Caco-2 (cell line): Measurements from ENCODE around the gene TMC6. TPM values are rescaled to one million over a fixed set of nuclear protein-coding genes. Genes with fewer than 3 reads are reported as not detected.

Experiments used
- BruUV-seq: library from RNA; stranded (reverse); fragments of 400-500 nt; replicated peaks from 2 replicates; lab custom pipeline; 2021; lab: Mats Ljungman, UMichigan
- CTCF ChIA-PET: fragments of 300-600 bp; sonication (Branson Sonifier 250); formaldehyde crosslinking; loops from one replicate; lab custom pipeline; 2022; ENCODE audit warnings: antibody characterized with exemption; lab: Charles Lee
- POLR2A ChIA-PET: fragments of 300-600 bp; sonication (Branson Sonifier 250); formaldehyde crosslinking; loops from one replicate; lab custom pipeline; 2022; ENCODE audit warnings: antibody characterized with exemption; lab: Charles Lee
- DNase-seq, 2 experiments: peaks; one replicate each; pipeline versions ENCODE4 v3.0.0 to v3.0.0-alpha.2; 2020 to 2022
- H3K27me3 ChIP-seq: replicated peaks from 2 replicates; pipeline ENCODE4 v1.6.0; 2011; ENCODE audit warnings: low read length; ENCODE audit not compliant: control insufficient read depth, insufficient read depth
- H3K36me3 ChIP-seq: 2 replicates; pipeline ENCODE4 v1.5.1; 2011; ENCODE audit warnings: low read length; ENCODE audit not compliant: control insufficient read depth, insufficient read depth
- H3K4me1 ChIP-seq: fragments of 250-450 bp; sonication (Bioruptor Pico); 2 replicates; pipeline ENCODE4 v1.5.1; 2020; ENCODE audit warnings: mild to moderate bottlenecking
- H3K4me3 ChIP-seq: 2 replicates; pipeline ENCODE4 v1.5.1; 2011; ENCODE audit warnings: low read depth, mild to moderate bottlenecking, control low read depth, low read length
- H3K9me3 ChIP-seq: fragments of 250-450 bp; sonication (Bioruptor Pico); 2 replicates; pipeline ENCODE4 v1.5.1; 2020; ENCODE audit warnings: mild to moderate bottlenecking, moderate library complexity
- H3K27ac Mint-ChIP-seq: one replicate; pipeline ENCODE4 v1.8.0; 2022; ENCODE audit warnings: mixed read lengths; ENCODE audit not compliant: unreplicated experiment
- H3K27me3 Mint-ChIP-seq: one replicate; pipeline ENCODE4 v1.8.0; 2022; ENCODE audit warnings: mixed read lengths; ENCODE audit not compliant: insufficient read depth, unreplicated experiment
- H3K36me3 Mint-ChIP-seq: one replicate; pipeline ENCODE4 v1.8.0; 2022; ENCODE audit warnings: mild to moderate bottlenecking, mixed read lengths; ENCODE audit not compliant: insufficient read depth, unreplicated experiment
- H3K4me1 Mint-ChIP-seq: one replicate; pipeline ENCODE4 v1.8.0; 2022; ENCODE audit warnings: low read depth, mixed read lengths; ENCODE audit not compliant: unreplicated experiment
- H3K4me3 Mint-ChIP-seq: one replicate; pipeline ENCODE4 v1.8.0; 2022; ENCODE audit warnings: mild to moderate bottlenecking, moderate library complexity, mixed read lengths; ENCODE audit not compliant: unreplicated experiment
- H3K9me3 Mint-ChIP-seq: one replicate; pipeline ENCODE4 v1.8.0; 2022; ENCODE audit warnings: mixed read lengths; ENCODE audit not compliant: unreplicated experiment
- intact Hi-C: fragments of 100-400 bp; cut with micrococcal nuclease; formaldehyde crosslinking; loops from one replicate; pipeline ENCODE4 v1.10.0; 2022; ENCODE audit not compliant: unreplicated experiment
- total RNA-seq: library from RNA; stranded (reverse); gene quantifications from 2 replicates; pipeline ENCODE4 v1.2.3, GENCODE V29; 2022
- TF ChIP-seq, protein P1 (sequence below), 2 experiments: fragments of 200-600 bp in 1 of 2; IDR thresholded peaks; 1 replicate in 1 of 2; 2 replicates in 1 of 2; pipeline versions ENCODE4 v1.5.1 to v1.8.0; 2011 to 2022; ENCODE audit warnings: antibody characterized with exemption in 1 of 2, control low read depth in 1 of 2, inconsistent platforms in 1 of 2, low read depth in 1 of 2, low read length in 1 of 2, mild to moderate bottlenecking in 1 of 2, moderate library complexity in 1 of 2; ENCODE audit not compliant: insufficient read depth in 1 of 2, severe bottlenecking in 1 of 2, unreplicated experiment in 1 of 2

The TMC6 gene
- total RNA-seq, 1 experiment from 2014 or later = 77.7 TPM

DNA sequence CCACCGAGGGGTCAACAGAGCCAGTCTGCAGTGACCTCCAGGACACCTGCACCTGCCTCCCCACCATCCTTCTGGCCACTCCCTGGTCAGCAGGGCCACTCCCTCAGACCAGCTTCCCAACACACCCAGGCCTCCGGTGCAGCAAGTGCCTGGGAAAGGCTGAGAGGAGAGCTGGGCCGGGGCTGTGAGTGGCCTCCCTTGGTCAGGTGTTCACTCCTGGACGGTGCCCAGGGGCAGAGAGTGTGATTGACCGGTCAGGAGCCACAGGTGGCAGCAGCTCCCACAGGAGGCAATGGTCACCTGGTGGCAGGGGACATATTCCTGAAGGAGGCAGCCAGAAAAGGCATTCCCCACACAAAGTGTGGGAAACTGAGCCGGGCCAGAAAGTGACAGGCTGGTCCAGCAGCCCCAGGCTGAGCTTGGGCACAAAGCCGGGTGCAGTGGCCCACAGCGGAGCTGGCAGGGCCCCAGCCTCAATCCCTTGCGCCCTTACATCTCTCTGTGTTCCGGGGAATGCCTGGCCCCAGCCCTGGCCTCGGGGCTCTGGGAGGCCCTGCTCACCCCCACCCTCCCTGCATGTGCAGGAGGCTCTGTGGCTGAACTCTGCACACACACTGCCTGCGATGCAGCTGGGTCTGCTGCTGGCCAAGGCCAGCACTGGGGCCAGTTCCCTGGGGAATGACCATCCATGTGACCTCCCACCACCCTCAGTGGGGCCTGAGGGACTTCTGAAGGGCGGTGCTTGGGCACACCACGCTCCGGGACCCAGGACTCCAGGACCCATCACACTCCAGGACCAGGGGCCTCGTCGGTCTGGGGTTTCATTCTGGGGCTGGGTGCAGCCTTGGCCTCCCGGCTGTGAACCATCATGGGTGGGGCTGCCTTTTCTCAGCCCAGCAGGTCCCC lies 16.4 kb upstream of the TMC6 start:
- no peak overlapping the region for H3K27ac Mint-ChIP-seq
- intact Hi-C loops = no loop called here
- ChIA-PET CTCF (no interaction called here), POLR2A (interaction anchor here (0.5 kb wide), 1 partner anchor 59 kb away, joined by 11 read pairs; no protein-coding TSS in a partner anchor)
- Histone ChIP-seq H3K36me3 (no peaks in the 10 kb centered on the region), H3K9me3 (no peaks in the 10 kb centered on the region), H3K4me1 (peaks cover 49% of the 10 kb centered on the region), H3K4me3 (no peak overlapping the region), H3K27me3 (no peaks in the 10 kb centered on the region)
- BruUV-seq = no TSS peak
- DNase-seq = peak in 1 of 2 experiments; percentile 51
- no peaks in the 10 kb centered on the region for H3K9me3 Mint-ChIP-seq
- H3K27me3 Mint-ChIP-seq = no peaks in the 10 kb centered on the region
- TF ChIP-seq, protein P1, sequence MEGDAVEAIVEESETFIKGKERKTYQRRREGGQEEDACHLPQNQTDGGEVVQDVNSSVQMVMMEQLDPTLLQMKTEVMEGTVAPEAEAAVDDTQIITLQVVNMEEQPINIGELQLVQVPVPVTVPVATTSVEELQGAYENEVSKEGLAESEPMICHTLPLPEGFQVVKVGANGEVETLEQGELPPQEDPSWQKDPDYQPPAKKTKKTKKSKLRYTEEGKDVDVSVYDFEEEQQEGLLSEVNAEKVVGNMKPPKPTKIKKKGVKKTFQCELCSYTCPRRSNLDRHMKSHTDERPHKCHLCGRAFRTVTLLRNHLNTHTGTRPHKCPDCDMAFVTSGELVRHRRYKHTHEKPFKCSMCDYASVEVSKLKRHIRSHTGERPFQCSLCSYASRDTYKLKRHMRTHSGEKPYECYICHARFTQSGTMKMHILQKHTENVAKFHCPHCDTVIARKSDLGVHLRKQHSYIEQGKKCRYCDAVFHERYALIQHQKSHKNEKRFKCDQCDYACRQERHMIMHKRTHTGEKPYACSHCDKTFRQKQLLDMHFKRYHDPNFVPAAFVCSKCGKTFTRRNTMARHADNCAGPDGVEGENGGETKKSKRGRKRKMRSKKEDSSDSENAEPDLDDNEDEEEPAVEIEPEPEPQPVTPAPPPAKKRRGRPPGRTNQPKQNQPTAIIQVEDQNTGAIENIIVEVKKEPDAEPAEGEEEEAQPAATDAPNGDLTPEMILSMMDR (IDR thresholded peaks at IDR 0.05; ENCODE audit: insufficient read depth in 1 of 2, low read depth in 1 of 2, low read length in 1 of 2, severe bottlenecking in 1 of 2, unreplicated experiment in 1 of 2) = no peak
- H3K4me1 Mint-ChIP-seq = peaks cover 12% of the 10 kb centered on the region
- peaks cover 6% of the 10 kb centered on the region for H3K36me3 Mint-ChIP-seq
- H3K4me3 Mint-ChIP-seq = no peak overlapping the region

DNA sequence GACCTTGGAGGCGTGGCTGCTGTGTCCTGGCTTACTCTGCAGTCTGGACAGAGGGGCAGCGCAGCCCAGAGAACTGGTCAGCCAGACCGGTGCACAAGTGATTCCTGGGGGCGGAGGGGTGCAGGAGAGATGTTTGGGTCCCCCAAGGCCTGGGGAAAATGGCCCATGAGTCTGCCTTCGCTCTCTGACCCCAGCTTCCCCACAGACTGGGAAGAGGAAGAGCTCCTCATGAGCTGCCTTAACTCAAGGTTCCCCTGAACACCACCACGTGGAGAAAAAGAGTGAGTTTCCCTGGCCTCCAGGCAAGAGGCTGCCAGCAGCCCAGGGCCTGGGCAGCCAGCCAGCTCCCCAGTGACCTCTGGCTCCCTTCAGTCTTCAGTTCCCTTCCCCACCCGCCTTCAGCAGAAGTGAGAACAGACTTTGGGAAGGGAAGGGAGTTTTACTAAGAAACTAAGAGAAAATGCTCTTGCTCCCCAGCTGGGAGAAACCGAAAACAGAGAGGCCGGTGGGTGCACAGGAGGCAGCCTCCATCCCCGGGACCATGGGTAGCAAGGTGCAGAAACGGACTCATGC lies 15.7 kb upstream of the TMC6 start:
- H3K4me3 ChIP-seq = no peak overlapping the region
- peaks cover 12% of the 10 kb centered on the region for H3K4me1 Mint-ChIP-seq
- H3K27me3 ChIP-seq = no peaks in the 10 kb centered on the region
- H3K9me3 Mint-ChIP-seq = no peaks in the 10 kb centered on the region
- ChIA-PET CTCF (no interaction called here), POLR2A (no interaction called here)
- H3K36me3 Mint-ChIP-seq = peaks cover 8% of the 10 kb centered on the region
- no peak for DNase-seq
- H3K4me3 Mint-ChIP-seq = no peak overlapping the region
- H3K27me3 Mint-ChIP-seq = no peaks in the 10 kb centered on the region
- H3K4me1 ChIP-seq = peaks cover 52% of the 10 kb centered on the region
- BruUV-seq = no TSS peak
- no peaks in the 10 kb centered on the region for H3K36me3 ChIP-seq
- TF ChIP-seq, protein P1 (IDR thresholded peaks at IDR 0.05; ENCODE audit: insufficient read depth in 1 of 2, low read depth in 1 of 2, low read length in 1 of 2, severe bottlenecking in 1 of 2, unreplicated experiment in 1 of 2) = no peak
- H3K9me3 ChIP-seq = no peaks in the 10 kb centered on the region
- intact Hi-C loops = no loop called here
- H3K27ac Mint-ChIP-seq = peak overlapping the region; percentile 15

DNA sequence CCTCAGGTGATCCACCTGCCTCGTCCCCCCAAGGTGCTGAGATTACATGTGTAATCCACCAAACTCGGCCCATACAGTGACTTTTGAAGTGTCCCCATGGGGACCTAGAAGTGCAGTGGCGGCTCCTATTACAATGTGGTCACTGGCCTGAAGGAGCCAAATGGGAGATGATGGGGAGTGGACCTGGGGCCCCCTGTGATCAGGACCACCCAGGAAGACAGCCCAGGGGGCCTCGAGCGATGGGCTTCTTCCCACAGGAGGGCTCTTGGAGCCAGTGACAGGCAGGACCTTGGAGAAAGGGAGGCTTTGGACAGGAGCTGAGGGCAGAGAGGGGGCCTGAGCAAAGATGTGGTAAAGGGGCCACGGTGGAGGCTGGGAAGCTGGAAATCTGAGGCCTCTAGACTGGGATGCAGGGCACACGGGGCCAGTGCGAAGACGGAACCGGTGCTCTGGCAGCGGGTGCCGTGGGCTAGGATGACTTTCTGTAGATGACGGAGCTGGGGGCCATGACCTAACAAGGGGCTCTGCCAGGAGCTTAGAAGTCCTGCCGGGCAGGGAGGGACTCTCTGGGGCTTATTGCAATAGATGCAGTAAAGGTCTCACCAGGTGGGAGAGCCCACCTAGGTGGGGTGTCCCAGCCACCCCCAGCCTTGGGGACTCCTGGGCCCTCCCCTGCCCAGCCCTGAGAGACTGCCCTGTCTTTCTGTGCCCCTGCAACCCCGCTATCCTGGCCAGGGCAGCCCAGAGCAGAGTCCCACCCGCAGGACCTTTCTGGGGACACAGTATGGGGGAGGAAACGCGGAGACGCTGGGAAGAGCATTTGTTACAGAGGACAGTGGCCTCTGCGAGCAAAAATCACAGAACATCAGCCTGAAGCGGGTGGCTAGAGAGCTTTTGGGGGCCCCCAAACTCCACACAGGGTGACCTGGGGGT lies 14.9 kb upstream of the TMC6 start:
- TF ChIP-seq, protein P1 (IDR thresholded peaks at IDR 0.05; ENCODE audit: insufficient read depth in 1 of 2, low read depth in 1 of 2, low read length in 1 of 2, severe bottlenecking in 1 of 2, unreplicated experiment in 1 of 2) = no peak
- intact Hi-C loops = no loop called here
- ChIA-PET CTCF (interaction anchor here (0.6 kb wide), 1 partner anchor 121 kb away, joined by 3 read pairs; no protein-coding TSS in a partner anchor), POLR2A (no interaction called here)
- Histone ChIP-seq H3K9me3 (no peaks in the 10 kb centered on the region), H3K27me3 (no peaks in the 10 kb centered on the region), H3K4me1 (peaks cover 48% of the 10 kb centered on the region), H3K36me3 (no peaks in the 10 kb centered on the region), H3K4me3 (no peak overlapping the region)
- H3K4me3 Mint-ChIP-seq = no peak overlapping the region
- DNase-seq = no peak
- H3K4me1 Mint-ChIP-seq = peaks cover 7% of the 10 kb centered on the region
- no peaks in the 10 kb centered on the region for H3K27me3 Mint-ChIP-seq
- no peaks in the 10 kb centered on the region for H3K9me3 Mint-ChIP-seq
- H3K36me3 Mint-ChIP-seq = peaks cover 8% of the 10 kb centered on the region
- peak overlapping the region; percentile 15 for H3K27ac Mint-ChIP-seq
- no TSS peak for BruUV-seq
